CD4-positive, alpha-beta T cell (primary cell): ENCODE data around the gene SPACA5. TPM values are rescaled to one million over a fixed set of nuclear protein-coding genes. Genes with fewer than 3 reads are reported as not detected.
"Not testable (repeated sequence)": the region's sequence is repeated elsewhere in the genome, so short reads cannot be mapped to it uniquely, and the experiment has no call there.

Experiments used
- ATAC-seq: fragments of 200-7000 bp; cut with Tn5 transposase; one replicate; pipeline ENCODE4 v1.10.0; 2022; ENCODE audit warnings: mild to moderate bottlenecking; ENCODE audit not compliant: poor library complexity
- CTCF ChIA-PET: fragments of 350-600 bp; sonication (Branson Sonifier 250); formaldehyde crosslinking; loops from one replicate; lab custom pipeline; 2021; ENCODE audit warnings: antibody characterized with exemption, inconsistent platforms; lab: Charles Lee
- POLR2A ChIA-PET: fragments of 350-600 bp; sonication (Branson Sonifier 250); formaldehyde crosslinking; loops from one replicate; lab custom pipeline; 2021; ENCODE audit warnings: antibody characterized with exemption, inconsistent platforms; lab: Charles Lee
- DNase-seq, 14 experiments: peaks; one replicate each; pipeline ENCODE4 v3.0.0-alpha.2; 2013 to 2020; ENCODE audit warnings: mixed read lengths in 2 of 14
- H3K27ac ChIP-seq, 2 donors: one replicate each; pipeline versions ENCODE4 v1.5.1 to v1.7.0; 2013; ENCODE audit warnings: low read length in 2 of 2, low read depth in 1 of 2, mild to moderate bottlenecking in 1 of 2
- H3K27me3 ChIP-seq, 2 experiments: 1 replicate in 1 of 2; 2 replicates in 1 of 2; pipeline versions ENCODE4 v1.6.1 to v1.7.0; 2013; ENCODE audit warnings: low read length in 2 of 2, control low read depth in 1 of 2, mild to moderate bottlenecking in 1 of 2, moderate library complexity in 1 of 2; ENCODE audit not compliant: insufficient read depth in 2 of 2, control insufficient read depth in 1 of 2
- H3K36me3 ChIP-seq: one replicate; pipeline ENCODE4 v1.6.1; 2013; ENCODE audit warnings: low read length, control low read depth; ENCODE audit not compliant: insufficient read depth
- H3K4me1 ChIP-seq: one replicate; pipeline ENCODE4 v1.6.1; 2013; ENCODE audit warnings: low read length, control low read depth; ENCODE audit not compliant: insufficient read depth
- H3K4me3 ChIP-seq: one replicate; pipeline ENCODE4 v1.5.1; 2013; ENCODE audit warnings: mild to moderate bottlenecking, low read length, moderate library complexity
- H3K9me3 ChIP-seq, 2 experiments: 1 replicate in 1 of 2; 2 replicates in 1 of 2; pipeline versions ENCODE4 v1.6.1 to v1.7.0; 2013; ENCODE audit warnings: low read length in 2 of 2, mild to moderate bottlenecking in 2 of 2, control low read depth in 1 of 2, moderate library complexity in 1 of 2; ENCODE audit not compliant: control insufficient read depth in 1 of 2, insufficient read depth in 1 of 2
- H3K27ac Mint-ChIP-seq: one replicate; pipeline ENCODE4 v1.8.0; 2020; ENCODE audit warnings: mixed read lengths
- H3K27me3 Mint-ChIP-seq: one replicate; pipeline ENCODE4 v1.8.0; 2021; ENCODE audit warnings: mixed read lengths
- H3K36me3 Mint-ChIP-seq: one replicate; pipeline ENCODE4 v1.8.0; 2021; ENCODE audit warnings: low read depth, mixed read lengths
- H3K4me1 Mint-ChIP-seq: one replicate; pipeline ENCODE4 v1.8.0; 2021; ENCODE audit warnings: low read depth, mixed read lengths
- H3K4me3 Mint-ChIP-seq: one replicate; pipeline ENCODE4 v1.8.0; 2020; ENCODE audit warnings: mild to moderate bottlenecking, mixed read lengths
- H3K9me3 Mint-ChIP-seq: one replicate; pipeline ENCODE4 v1.8.0; 2020; ENCODE audit warnings: mixed read lengths
- CTCF ChIP-seq: fragments of 200-600 bp; IDR thresholded peaks from one replicate; pipeline ENCODE4 v1.8.0; 2022; ENCODE audit warnings: antibody characterized with exemption, mild to moderate bottlenecking
- intact Hi-C, 2 experiments: fragments of 100-400 bp; cut with DNase I in 1 of 2; cut with micrococcal nuclease in 1 of 2; formaldehyde crosslinking; loops; one replicate each; pipeline versions ENCODE4 v1.15.1 to v1.9.0; 2023 to 2025; cut with DNase I, micrococcal nuclease
- total RNA-seq, 174 experiments: library from RNA in 2 of 174; stranded (reverse) in 2 of 174; gene quantifications; one replicate each; pipeline ENCODE4 v1.2.3 and lab custom pipeline; 2021 to 2026

The SPACA5 gene
- total RNA-seq, 2 experiments from 2014 or later = not detected

GRCh38 chrX:48028091-48028490, 21.3 kb downstream of the SPACA5 start:
- POLR2A ChIA-PET = no interaction called here
- Histone ChIP-seq H3K27ac (no peak overlapping the region), H3K4me3 (no peak overlapping the region), H3K4me1 (peaks cover 9% of the 10 kb centered on the region), H3K9me3 (no peaks in the 10 kb centered on the region), H3K36me3 (no peaks in the 10 kb centered on the region), H3K27me3 (no peaks in the 10 kb centered on the region)
- CTCF ChIA-PET = no interaction called here
- no peak for TF ChIP-seq CTCF
- Mint-ChIP-seq H3K4me1 (peaks cover 12% of the 10 kb centered on the region), H3K36me3 (no peaks in the 10 kb centered on the region), H3K27me3 (no peaks in the 10 kb centered on the region), H3K9me3 (no peaks in the 10 kb centered on the region), H3K4me3 (no peak overlapping the region), H3K27ac (no peak overlapping the region)
- intact Hi-C loops = loop anchor here (5.0 to 10.0 kb wide), 4 partner anchors 373 to 833 kb away; partner anchors contain the start of genes ELK1 (in 2 of the 2), UXT (in 2 of the 2), ARAF (in 1 of the 2) and UBA1 (in 1 of the 2)
- ATAC-seq (no peak), DNase-seq (no peak)

DNA sequence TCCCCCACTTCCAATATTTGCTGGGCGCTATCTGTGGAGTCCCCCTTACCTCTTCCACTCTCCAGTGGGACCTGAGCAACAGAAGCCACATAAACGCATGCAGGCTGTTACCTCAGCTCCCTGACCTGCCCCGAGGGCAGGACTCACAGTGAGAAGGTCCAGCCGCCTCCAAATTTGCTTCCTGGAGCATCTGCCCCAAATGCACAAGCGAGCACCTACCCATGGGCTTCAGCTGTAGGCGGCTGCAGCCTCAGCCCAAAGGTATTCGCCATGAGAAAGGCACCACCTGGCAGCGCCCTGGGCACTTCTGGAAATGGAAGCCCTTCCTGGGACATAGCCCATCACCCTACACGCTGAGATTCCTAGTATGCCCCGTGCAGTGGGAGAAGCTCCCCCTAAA, 23.4 kb downstream of the SPACA5 start:
- Mint-ChIP-seq H3K36me3 (no peaks in the 10 kb centered on the region), H3K27me3 (no peaks in the 10 kb centered on the region), H3K9me3 (no peaks in the 10 kb centered on the region), H3K4me1 (peaks cover 12% of the 10 kb centered on the region), H3K4me3 (no peak overlapping the region), H3K27ac (no peak overlapping the region)
- CTCF ChIA-PET = no interaction called here
- DNase-seq (no peak), ATAC-seq (no peak)
- TF ChIP-seq CTCF = no peak
- Histone ChIP-seq H3K9me3 (no peaks in the 10 kb centered on the region), H3K27me3 (no peaks in the 10 kb centered on the region), H3K36me3 (no peaks in the 10 kb centered on the region), H3K4me1 (peaks cover 9% of the 10 kb centered on the region), H3K4me3 (no peak overlapping the region), H3K27ac (no peak overlapping the region)
- intact Hi-C loops = no loop called here
- POLR2A ChIA-PET = interaction anchor here (0.6 kb wide), 1 partner anchor 70 kb away, joined by 3 read pairs; no protein-coding TSS in a partner anchor

DNA sequence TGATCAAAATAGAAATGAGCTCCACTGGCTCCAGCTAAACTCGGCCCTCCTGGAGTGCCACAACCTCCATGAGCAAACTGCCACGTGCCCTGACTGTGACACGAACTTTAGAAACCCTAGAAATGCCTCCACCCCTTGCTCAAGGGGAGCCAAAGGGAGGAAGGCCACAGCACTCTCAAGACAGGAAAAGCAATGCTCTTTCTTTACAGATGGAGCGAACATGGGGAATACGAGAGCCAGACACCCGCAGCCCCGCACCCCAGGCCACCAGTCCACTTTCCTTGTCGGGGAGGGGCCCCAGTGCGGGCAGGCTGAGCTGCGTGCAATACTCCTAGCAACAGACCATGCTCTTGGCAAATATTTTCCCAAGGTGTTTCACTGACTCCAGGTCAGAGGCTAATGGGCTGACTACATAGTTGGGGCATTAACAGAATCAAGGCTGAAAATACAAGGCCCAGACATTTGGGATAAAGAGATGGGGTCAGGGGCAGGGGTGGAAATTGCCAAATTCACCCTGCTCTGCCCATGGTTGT, 23.9 kb downstream of the SPACA5 start:
- H3K4me1 Mint-ChIP-seq, H3K27ac Mint-ChIP-seq, H3K4me3 ChIP-seq, H3K4me1 ChIP-seq, H3K9me3 ChIP-seq, POLR2A ChIA-PET, intact Hi-C loops, H3K27me3 Mint-ChIP-seq, ATAC-seq, H3K4me3 Mint-ChIP-seq, H3K36me3 ChIP-seq, H3K36me3 Mint-ChIP-seq, DNase-seq, H3K27ac ChIP-seq, CTCF ChIA-PET, H3K27me3 ChIP-seq, H3K9me3 Mint-ChIP-seq: not testable (repeated sequence)

GRCh38 chrX:48035891-48036290, 29.1 kb downstream of the SPACA5 start:
- H3K4me3 ChIP-seq = no peak overlapping the region
- TF ChIP-seq CTCF = no peak
- no peak for DNase-seq
- Mint-ChIP-seq H3K27me3 (no peaks in the 10 kb centered on the region), H3K36me3 (peaks cover 4% of the 10 kb centered on the region), H3K4me1 (no peaks in the 10 kb centered on the region), H3K4me3 (no peak overlapping the region), H3K27ac (no peak overlapping the region), H3K9me3 (no peaks in the 10 kb centered on the region)
- ATAC-seq = no peak
- H3K36me3 ChIP-seq = no peaks in the 10 kb centered on the region
- ChIA-PET POLR2A (no interaction called here), CTCF (no interaction called here)
- H3K27me3 ChIP-seq = no peaks in the 10 kb centered on the region
- H3K9me3 ChIP-seq = no peaks in the 10 kb centered on the region
- intact Hi-C loops = no loop called here
- no peaks in the 10 kb centered on the region for H3K4me1 ChIP-seq
- H3K27ac ChIP-seq = no peak overlapping the region
